NK-92 (cell line): ENCODE data around the gene CD34.
"Not testable (repeated sequence)": the region's sequence is repeated elsewhere in the genome, so short reads cannot be mapped to it uniquely, and the experiment has no call there.

Experiments
- DNase-seq: peaks from one replicate; lab custom pipeline; 2025; ENCODE audit not compliant: unreplicated experiment; lab: John Stamatoyannopoulos, UW

Gene CD34

GRCh38 chr1:207877914-207878313, 33.0 kb downstream of the CD34 start:
- not testable (repeated sequence) for DNase-seq

DNA sequence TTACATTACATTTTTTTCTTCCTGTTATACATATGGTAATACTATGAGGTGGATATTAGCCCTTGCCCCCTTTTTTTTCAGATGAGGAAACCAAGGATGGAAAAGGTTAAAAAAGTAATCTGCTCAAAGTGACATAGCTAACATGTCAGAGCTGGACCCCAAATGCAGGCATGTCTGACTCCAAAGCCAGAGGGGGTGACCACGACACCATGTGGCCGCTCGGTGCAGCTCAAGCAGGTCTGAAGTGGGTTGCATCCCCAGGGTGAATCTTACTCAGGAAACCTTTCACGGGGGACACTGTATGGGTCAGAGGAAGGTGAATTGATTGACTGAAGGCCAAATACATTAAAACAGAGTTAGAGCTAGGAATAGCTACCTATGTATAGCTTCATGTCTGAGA, 34.8 kb downstream of the CD34 start:
- no peak for DNase-seq

- DNase-seq = no peak
Observed at GRCh38 chr1:207875532-207875931, 35.4 kb downstream of the CD34 start.

DNA sequence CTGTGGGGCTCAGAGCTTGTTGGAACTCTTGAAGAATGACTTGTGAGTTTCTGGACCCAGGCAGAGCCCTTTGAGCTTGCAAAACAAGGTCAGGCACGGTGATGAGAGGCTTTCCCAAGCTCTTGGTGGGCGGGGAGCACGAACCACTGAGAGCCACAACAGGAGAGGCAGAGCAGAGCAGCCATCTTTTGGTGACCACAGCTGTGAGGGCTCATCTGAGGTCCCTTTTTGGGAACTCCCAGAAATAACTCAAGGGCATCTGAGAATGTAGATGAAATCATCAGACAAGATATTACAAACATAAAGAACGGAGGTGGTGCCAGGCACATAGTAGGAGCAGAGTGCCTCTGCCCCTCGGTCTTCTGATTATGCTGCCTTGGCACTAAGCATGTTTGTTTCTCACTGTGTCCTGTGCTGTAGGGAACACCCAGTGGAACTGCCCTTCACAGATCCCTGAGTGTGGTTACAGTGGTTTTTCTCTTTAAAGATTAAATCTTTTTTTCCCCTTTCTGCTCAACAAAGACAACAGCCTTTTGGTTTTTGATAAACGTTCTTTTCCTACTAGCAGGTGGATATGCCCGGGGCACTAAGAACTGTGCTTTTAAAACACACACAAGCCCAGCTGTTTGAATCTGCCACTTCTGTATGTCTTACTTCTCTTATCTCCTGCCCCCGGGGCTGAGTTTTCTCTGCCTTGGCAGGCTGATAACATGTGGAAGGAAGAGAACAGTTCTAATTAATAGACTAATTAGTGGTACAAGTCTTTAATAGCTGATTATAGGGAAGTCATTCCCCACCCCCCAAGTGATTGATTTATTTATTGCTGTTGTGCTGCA, 37.7 kb downstream of the CD34 start:
- no peak for DNase-seq

- no peak for DNase-seq
Observed at GRCh38 chr1:207872621-207873020, 38.3 kb downstream of the CD34 start.

GRCh38 chr1:207871117-207871649, 39.7 kb downstream of the CD34 start:
- DNase-seq = no peak

GRCh38 chr1:207870306-207871031, 40.5 kb downstream of the CD34 start:
- no peak for DNase-seq

DNA sequence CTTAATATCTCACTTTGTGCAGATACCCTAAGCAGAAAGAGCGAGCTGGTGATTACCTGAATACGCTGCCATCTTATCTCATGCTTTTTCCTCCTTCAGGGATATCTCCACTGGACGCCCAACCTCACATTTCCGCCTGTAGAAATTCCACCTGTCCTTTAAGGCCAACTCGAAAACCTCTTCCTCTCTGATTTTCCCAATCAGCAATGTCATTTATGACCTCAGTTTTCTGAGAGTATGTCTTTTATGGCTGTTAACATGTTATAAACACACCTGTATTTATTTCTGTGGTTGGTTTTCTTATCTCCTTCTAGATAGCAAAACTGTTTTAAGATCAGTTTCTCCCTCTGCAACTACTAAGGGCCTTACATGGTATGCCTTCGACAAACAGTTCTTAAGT, 41.1 kb downstream of the CD34 start:
- DNase-seq = no peak

GRCh38 chr1:207868774-207869721, 41.9 kb downstream of the CD34 start:
- no peak for DNase-seq

DNA sequence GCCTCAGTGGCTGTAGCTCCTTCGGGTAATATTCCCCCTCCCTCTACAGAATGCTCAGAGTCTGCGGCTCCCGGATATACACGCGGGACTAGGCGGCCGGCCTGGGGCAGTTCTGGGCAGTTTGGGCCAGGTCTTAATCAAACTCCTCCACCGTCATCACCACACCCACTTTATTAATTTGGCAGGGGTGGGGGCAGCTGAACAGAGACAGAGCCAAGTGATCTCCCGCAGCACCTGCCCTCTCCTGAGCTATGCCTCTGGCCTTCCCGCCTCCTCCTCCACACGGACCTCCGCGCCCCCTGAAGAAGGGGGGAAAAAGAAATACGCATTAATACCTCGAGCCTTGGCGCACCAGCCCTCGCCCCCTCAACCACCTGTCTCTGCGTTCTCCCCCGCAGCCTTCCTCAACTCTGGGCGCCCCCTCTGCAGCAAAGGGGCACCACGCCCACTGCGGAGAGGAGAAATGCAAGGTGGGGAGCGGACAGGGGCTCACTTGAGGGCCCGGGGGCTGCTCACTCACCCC, 42.6 kb downstream of the CD34 start:
- DNase-seq = no peak

DNA sequence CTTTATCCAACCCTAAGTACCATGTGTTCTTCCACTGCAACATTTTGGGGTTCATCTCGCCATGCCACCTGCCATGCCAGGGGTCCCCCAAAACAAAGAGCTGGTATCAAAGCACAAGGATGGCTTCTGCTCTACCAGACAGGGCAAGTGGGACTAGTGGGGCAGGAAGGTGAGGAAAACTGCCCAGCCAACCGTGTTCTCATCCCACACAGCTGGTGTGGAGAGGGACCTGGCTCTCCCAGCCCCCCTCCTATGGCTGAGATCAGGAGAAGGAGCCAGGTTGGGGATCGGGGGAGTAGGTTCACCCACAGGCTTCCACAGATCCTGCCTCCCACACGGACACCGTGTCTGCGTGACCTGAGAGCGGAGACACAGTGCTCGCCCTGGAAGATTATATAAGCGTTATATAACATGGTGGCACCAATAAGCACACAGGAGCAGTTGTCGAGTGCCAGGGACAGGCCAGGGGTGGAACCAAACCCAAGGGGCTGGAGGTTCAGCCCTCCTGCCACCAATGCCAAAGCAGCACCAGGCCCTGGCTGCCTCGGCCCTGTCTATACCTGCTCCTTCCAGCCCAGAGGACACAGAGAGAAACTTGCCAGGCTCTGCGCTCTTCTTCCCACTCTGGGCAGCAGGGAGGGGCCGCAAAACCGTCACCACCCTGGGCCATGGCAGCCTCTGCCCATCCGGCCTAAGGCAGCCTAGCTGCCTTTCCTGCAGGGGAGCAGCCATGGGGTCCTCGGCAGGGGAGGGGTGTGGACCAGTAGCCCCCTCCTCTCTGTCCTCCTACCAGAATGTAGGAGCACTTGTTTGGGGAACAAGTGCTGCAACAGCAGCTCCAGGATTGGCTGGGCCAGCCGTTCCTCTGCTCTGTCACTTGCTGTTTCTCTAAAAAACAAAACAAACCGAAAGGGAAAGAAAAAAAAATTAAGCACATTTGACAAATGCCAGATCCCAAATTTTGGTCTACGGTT, 43.5 kb downstream of the CD34 start:
- no peak for DNase-seq

DNA sequence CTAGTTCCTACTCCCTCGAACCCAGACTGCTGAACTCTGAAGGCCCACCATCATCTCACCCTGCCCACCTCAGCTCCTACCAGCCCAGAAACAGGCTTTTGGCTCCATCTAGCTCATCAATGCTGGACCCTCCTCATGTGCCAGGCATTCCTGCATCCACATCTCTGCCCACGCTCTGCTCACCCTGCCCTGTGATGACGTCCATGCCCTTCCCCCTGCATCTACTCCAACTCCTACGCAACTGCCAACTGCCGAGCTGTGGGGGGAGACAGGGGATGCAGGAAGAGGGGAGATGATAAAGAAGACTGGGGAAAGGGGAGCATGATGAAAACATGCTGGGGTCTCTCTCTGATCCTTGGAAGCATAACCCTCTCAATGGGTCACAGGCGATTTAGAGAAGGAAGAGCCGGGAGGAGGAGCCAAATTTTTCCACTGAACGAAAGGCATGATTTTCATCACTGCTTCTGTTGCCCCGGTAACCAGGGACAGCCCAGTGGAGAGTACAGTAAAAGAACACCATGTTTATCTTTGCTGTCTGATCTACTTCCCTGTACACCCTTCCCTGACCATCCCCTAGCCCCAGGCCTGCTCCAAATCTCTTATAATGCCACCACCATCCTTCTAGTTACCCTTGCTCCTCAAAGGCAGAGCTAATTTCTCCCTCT, 44.3 kb downstream of the CD34 start:
- no peak for DNase-seq

DNA sequence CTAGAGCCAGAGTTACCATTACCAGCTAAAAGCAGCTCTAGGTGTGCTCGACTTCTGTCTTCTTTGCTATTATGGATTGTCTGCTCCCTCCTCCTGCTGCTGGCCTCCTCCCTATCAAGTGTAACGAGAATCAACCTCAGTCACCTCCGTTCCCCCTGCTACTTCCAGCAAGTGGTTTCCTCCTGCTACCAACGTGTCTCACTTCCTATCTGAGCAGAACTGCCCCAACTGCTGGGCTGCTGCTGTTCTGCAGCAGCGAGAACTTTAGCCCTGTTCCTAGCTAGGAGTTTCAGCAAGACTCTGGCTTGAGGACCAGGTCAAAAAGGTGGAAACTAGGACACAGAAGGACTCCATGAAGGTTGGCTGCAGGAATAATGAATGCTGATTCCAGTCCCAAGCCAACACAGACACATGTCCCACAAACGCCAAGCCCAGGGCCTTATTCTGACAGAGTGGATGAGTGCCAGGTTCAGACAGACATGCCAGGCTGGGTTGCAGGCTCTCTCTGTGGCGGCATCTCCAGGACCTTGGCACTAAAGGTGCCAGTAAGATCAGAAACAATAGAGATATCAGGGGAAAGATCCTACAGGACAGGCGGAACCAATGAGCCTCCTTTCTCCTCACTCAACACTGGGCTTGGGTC, 46.9 kb downstream of the CD34 start:
- DNase-seq = no peak

- DNase-seq = no peak
Observed at GRCh38 chr1:207862241-207862787, 48.6 kb downstream of the CD34 start.

GRCh38 chr1:207861442-207862177, 49.3 kb downstream of the CD34 start:
- DNase-seq = no peak

DNA sequence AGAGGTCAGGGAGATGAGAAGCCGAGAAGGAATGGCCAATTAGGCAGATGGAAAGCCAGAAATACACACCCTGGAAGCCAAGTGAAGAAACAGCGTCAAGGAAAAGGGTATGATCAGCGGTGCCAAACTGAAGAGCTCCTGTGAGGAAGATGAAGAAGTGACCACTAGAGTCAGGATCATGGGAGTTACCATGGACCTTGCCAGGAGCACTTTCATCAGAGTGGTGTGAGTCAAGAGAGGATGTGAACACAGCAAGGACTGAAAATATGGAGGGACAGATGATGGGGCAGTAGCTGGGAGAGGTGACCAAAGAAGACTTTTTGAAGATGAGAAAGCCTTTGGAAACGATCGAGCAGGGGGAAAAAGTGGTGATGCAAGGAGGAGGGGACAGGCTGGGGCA, 50.4 kb downstream of the CD34 start:
- DNase-seq = no peak

GRCh38 chr1:207858806-207859205, 52.1 kb downstream of the CD34 start:
- DNase-seq = no peak

DNA sequence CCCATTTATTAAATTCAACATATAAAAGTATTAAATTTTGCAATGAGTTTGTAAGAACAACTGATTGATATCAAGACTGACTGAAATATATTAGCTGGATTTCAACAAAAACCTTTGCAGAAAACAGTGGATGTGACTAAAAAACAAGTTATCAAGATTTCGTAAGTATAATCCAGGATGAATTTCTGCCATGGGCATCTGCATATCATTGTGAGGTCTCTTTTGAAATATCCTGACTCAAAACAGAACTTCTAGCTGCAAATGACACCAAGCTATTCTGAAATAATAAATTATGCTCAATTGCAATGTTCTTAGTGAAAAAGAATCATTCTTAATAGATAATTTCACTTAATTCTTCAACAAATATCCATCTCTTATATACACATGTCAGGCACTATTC, 52.6 kb downstream of the CD34 start:
- DNase-seq = no peak
